OCI-LY1 (cell line): Measurements from ENCODE around the gene FCN1.

ENCODE experiments used
- H2AFZ ChIP-seq: fragments of 200-600 bp; sonication (generic), shearing (Covaris generic); 2 replicates; pipeline ENCODE4 v1.6.0; 2014; ENCODE audit warnings: antibody characterized with exemption, mild to moderate bottlenecking, low read length
- H3F3A ChIP-seq: fragments of 200-600 bp; sonication (generic), shearing (Covaris generic); 2 replicates; pipeline ENCODE4 v1.6.0; 2014; ENCODE audit warnings: mild to moderate bottlenecking, antibody characterized with exemption, low read length, moderate library complexity; ENCODE audit not compliant: insufficient read depth
- H3K27ac ChIP-seq: fragments of 200-600 bp; sonication (generic); 2 replicates; pipeline ENCODE4 v1.5.1; 2014; ENCODE audit warnings: low read length, mixed run types, mild to moderate bottlenecking, low read depth; ENCODE audit not compliant: poor library complexity, severe bottlenecking
- H3K27me3 ChIP-seq: fragments of 200-600 bp; sonication (generic); 2 replicates; pipeline ENCODE4 v1.6.0; 2014; ENCODE audit warnings: antibody characterized with exemption, mild to moderate bottlenecking, low read length, moderate library complexity; ENCODE audit not compliant: insufficient read depth
- H3K36me3 ChIP-seq: fragments of 200-600 bp; sonication (generic); 2 replicates; pipeline ENCODE4 v1.6.1; 2014; ENCODE audit warnings: mild to moderate bottlenecking, antibody characterized with exemption, low read length, moderate library complexity, mixed read lengths; ENCODE audit not compliant: insufficient read depth
- H3K4me1 ChIP-seq: fragments of 200-600 bp; sonication (generic); 2 replicates; pipeline ENCODE4 v1.5.1; 2014; ENCODE audit warnings: mild to moderate bottlenecking, low read length, moderate library complexity; ENCODE audit not compliant: insufficient read depth, severe bottlenecking
- H3K4me2 ChIP-seq: fragments of 200-600 bp; sonication (generic), shearing (Covaris generic); 2 replicates; pipeline ENCODE4 v1.6.1; 2014; ENCODE audit warnings: low read length
- H3K4me3 ChIP-seq: fragments of 200-600 bp; sonication (generic); 2 replicates; pipeline ENCODE4 v1.5.1; 2014; ENCODE audit warnings: low read length, low read depth, mild to moderate bottlenecking, mixed read lengths; ENCODE audit not compliant: poor library complexity, severe bottlenecking
- H3K79me2 ChIP-seq: fragments of 200-600 bp; shearing (Covaris generic); 2 replicates; pipeline ENCODE4 v1.6.1; 2016; ENCODE audit warnings: mixed run types, low read length, mixed read lengths; ENCODE audit not compliant: insufficient read depth
- H3K9ac ChIP-seq: fragments of 200-600 bp; sonication (generic), shearing (Covaris generic); 2 replicates; pipeline ENCODE4 v1.6.1; 2014; ENCODE audit warnings: mild to moderate bottlenecking, low read length, mixed read lengths
- H3K9me2 ChIP-seq: fragments of 200-600 bp; sonication (generic), shearing (Covaris generic); 2 replicates; pipeline ENCODE4 v1.6.1; 2014; ENCODE audit warnings: low read depth, mild to moderate bottlenecking, low read length, mixed read lengths
- H3K9me3 ChIP-seq: fragments of 200-600 bp; shearing (Covaris generic); 2 replicates; pipeline ENCODE4 v1.6.1; 2014; ENCODE audit warnings: low read length, mixed read lengths
- H4K20me1 ChIP-seq: fragments of 200-600 bp; sonication (generic), shearing (Covaris generic); 2 replicates; pipeline ENCODE4 v1.6.0; 2016; ENCODE audit warnings: mild to moderate bottlenecking, low read length; ENCODE audit not compliant: insufficient read depth
- CTCF ChIP-seq: fragments of 200-600 bp; sonication (generic), shearing (Covaris generic); IDR thresholded peaks from 2 replicates; pipeline ENCODE4 v1.5.1; 2017; ENCODE audit warnings: mild to moderate bottlenecking, antibody characterized with exemption, low read length, moderate library complexity, mixed read lengths
- EZH2 ChIP-seq: fragments of 200-600 bp; sonication (generic), shearing (Covaris generic); IDR thresholded peaks from 2 replicates; pipeline ENCODE4 v1.8.0; 2017; ENCODE audit warnings: borderline replicate concordance, mixed run types, mild to moderate bottlenecking, antibody characterized with exemption, low read length, moderate library complexity, mixed read lengths

Gene FCN1

GRCh38 chr9:134965851-134966250, 48.1 kb upstream of the FCN1 start:
- no peaks in the 10 kb centered on the region for H3F3A ChIP-seq
- H3K27ac ChIP-seq = no peak overlapping the region
- H3K9me2 ChIP-seq = no peaks in the 10 kb centered on the region
- no peaks in the 10 kb centered on the region for H3K9me3 ChIP-seq
- H3K27me3 ChIP-seq = peaks cover 10% of the 10 kb centered on the region; the same call in 1 of the 2 replicates
- no peak overlapping the region for H3K9ac ChIP-seq
- no peak overlapping the region for H3K4me3 ChIP-seq
- no peak overlapping the region for H2AFZ ChIP-seq
- no peaks in the 10 kb centered on the region for H4K20me1 ChIP-seq
- H3K4me1 ChIP-seq = peaks cover 4% of the 10 kb centered on the region
- no peaks in the 10 kb centered on the region for H3K79me2 ChIP-seq
- no peaks in the 10 kb centered on the region for H3K36me3 ChIP-seq
- no peak for TF ChIP-seq CTCF
- TF ChIP-seq EZH2 = no peak
- no peak overlapping the region for H3K4me2 ChIP-seq

- H2AFZ ChIP-seq = no peak overlapping the region
- no peak overlapping the region for H3K4me2 ChIP-seq
- H3K4me1 ChIP-seq = peaks cover 4% of the 10 kb centered on the region
- H3K27ac ChIP-seq = no peak overlapping the region
- no peak overlapping the region for H3K9ac ChIP-seq
- no peaks in the 10 kb centered on the region for H3K9me2 ChIP-seq
- H3K79me2 ChIP-seq = no peaks in the 10 kb centered on the region
- H4K20me1 ChIP-seq = no peaks in the 10 kb centered on the region
- peaks cover 10% of the 10 kb centered on the region; the same call in 1 of the 2 replicates for H3K27me3 ChIP-seq
- H3K36me3 ChIP-seq = no peaks in the 10 kb centered on the region
- H3K9me3 ChIP-seq = no peaks in the 10 kb centered on the region
- no peaks in the 10 kb centered on the region for H3F3A ChIP-seq
- no peak overlapping the region for H3K4me3 ChIP-seq
- TF ChIP-seq EZH2 (no peak), CTCF (no peak)
Measured at GRCh38 chr9:134965411-134965810, 47.7 kb upstream of the FCN1 start.

- H3K36me3 ChIP-seq = no peaks in the 10 kb centered on the region
- H3K4me2 ChIP-seq = no peak overlapping the region
- no peak overlapping the region for H2AFZ ChIP-seq
- H3K4me3 ChIP-seq = no peak overlapping the region
- no peak for TF ChIP-seq CTCF
- TF ChIP-seq EZH2 = no peak
- H3K9ac ChIP-seq = no peak overlapping the region
- H3K79me2 ChIP-seq = no peaks in the 10 kb centered on the region
- H3K27me3 ChIP-seq = peaks cover 6% of the 10 kb centered on the region; the same call in 1 of the 2 replicates
- H3K27ac ChIP-seq = no peak overlapping the region
- H4K20me1 ChIP-seq = no peaks in the 10 kb centered on the region
- H3F3A ChIP-seq = no peaks in the 10 kb centered on the region
- no peaks in the 10 kb centered on the region for H3K9me3 ChIP-seq
- H3K9me2 ChIP-seq = no peaks in the 10 kb centered on the region
- H3K4me1 ChIP-seq = peaks cover 4% of the 10 kb centered on the region
Measured at GRCh38 chr9:134964271-134965055, 46.8 kb upstream of the FCN1 start.
